Hepatic stellate cell (primary cell): ENCODE data around the gene CEP131.
"Not testable (repeated sequence)": the region's sequence is repeated elsewhere in the genome, so short reads cannot be mapped to it uniquely, and the experiment has no call there.

Experiments
- DNase-seq: peaks from one replicate; pipeline ENCODE4 v3.0.0; 2011; ENCODE audit warnings: low spot score

Gene CEP131

GRCh38 chr17:81165246-81166032, 57.3 kb downstream of the CEP131 start, which contains the start of gene PVALEF:
Gene PVALEF (plus strand): TSS chr17:81165507. CDS start chr17:81181227, 15,720 bp downstream.
- no peak for DNase-seq

- no peak for DNase-seq
Measured at GRCh38 chr17:81164371-81165245, 58.2 kb downstream of the CEP131 start.

DNA sequence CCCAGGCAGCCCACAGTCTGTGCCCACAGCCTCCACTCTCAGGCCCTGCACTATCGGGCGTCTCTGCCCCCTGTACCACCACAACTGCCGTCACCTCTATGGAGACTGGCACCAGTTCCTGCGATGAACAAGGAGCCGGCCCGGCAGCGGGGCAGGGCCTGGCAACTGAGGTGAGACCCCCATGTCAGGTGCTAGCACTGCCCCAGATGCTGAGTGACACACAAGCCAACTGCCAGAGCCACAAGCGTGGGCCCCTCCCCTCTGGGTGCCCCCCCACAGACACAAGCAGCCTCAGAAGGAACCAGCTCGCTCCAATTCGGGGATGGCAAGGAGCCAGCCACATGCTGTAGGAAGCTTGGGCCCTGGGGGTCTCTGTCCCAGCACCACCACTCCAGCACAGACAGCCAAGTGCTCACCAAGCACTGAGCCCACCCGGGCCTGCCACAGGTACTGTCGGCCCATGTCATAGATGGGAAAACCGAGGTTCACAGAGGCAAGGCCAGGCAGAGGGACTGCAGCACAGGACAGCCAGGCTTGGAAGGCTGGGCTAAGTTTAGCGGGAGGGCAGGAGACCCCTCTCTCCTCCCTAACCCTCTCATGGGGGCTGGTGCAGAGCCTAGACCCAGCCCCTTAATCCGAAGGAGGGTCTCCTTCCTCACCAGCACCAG, 58.9 kb downstream of the CEP131 start:
- DNase-seq = no peak

GRCh38 chr17:81163051-81163695, 59.6 kb downstream of the CEP131 start:
- no peak for DNase-seq

GRCh38 chr17:81162491-81162890, 60.3 kb downstream of the CEP131 start:
- DNase-seq = no peak

DNA sequence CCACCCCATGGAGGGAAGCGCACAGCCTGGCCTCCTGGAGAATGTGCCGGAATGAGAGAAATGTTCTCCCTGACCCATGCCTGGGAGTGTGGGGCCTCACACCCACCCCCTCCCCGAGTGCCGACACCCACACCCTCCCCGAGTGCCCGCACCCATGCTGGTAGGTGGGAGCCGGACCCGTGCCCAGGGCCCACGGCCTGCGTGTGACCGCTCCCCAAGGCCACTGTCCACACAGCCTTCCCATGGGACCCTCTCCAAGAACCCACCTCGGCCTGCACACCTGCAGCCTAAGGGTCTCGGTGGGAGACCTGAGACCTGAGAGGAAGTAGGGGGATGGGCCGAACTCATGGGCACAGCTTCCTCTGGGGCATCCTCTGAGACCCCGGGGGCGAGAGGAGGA, 60.8 kb downstream of the CEP131 start:
- DNase-seq = no peak

DNA sequence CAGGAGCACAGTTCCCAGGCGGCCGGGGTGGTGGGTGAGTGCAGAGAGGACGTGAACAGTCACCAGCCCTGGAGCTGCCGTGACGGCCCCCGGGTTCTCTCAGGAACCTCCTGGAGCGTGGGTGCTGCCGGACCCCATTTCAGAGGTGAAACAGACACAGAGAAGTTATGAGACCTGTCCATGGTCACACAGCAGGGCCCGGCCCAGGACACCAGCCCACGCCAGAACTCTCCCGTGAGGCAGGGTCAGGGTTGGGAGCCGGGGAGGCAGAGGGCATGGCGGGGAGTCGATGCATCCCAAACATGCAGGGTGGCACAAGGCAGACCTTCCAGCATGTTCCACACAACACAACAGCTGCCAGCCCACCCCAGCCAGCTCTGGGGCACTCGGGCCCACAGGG, 61.2 kb downstream of the CEP131 start:
- no peak for DNase-seq

- no peak for DNase-seq
Measured at GRCh38 chr17:81160747-81161453, 61.9 kb downstream of the CEP131 start.

GRCh38 chr17:81160306-81160705, 62.5 kb downstream of the CEP131 start:
- DNase-seq = no peak

DNA sequence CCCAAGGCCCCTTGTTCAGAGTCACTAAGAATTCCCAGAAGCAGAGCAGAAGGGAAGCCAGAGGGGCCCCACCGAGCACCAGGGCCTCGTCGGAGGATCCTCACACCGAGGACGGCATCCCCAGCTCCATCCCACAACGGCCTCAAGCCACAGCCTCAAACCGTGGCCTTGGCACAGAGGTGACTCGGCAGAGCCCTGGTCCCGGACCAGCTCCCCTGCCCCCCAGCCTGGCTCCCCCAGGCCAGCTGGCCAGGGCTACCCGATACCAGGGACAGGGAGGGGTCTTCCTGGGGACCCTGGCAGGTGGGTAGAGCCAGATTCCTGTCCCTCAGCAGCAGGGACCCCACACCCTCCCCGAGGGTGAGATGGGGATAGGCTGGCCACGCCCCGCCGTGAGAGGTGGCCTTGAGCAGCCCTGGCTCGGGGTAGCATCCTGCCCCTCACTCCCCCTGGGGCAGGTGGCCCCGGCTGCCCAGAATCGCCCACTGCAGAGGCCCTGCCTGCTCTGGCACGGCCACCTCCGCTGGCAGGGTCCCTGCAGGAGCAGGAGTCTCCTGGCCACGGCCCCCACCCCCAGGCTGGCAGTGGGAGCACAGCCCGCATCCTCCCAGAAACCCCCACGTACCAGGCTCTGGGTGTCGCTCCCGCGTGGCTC, 63.0 kb downstream of the CEP131 start:
- no peak for DNase-seq

DNA sequence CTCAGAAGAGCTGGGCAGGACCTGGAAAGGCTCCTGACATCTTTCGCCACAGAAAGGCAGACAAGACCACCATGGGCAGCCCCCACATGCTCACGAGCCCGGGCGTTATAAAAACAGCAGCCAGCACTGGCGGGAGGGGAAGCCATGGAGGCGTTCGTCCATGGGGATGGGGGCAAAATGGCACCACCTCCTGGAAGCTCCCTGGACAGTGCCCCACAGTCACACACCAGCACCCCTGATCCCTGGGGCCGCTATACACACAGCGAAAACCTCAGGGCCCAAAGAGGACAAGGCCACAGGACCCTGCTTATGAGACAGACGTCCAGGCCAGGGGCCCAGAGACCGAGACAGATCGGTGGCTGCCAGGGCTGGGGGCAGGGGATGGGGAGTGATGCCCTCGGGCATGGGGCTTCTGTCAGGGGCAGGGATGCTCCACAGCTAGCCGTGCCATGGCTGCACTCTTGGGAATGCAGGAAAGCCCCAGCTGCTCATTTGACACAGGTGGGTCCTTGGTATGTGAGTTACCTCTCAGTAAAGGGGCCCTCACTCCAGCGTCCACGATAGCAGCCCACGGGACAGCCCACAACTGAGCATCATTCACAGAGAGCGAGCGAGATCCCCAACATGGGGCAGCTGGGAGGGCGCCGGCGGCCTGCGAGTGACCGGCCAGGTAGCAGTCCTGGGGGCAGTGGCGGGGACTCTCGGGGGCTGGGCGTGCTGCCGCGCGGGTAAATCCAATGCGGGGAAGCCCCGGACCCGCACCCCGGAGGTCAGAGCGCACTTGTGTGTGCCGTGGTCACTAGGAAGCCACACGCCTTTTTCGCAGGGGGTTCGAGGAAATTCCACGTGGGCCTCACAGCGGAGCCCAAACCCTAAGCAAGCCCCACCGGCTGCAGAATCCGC, 63.8 kb downstream of the CEP131 start:
- DNase-seq = no peak

DNA sequence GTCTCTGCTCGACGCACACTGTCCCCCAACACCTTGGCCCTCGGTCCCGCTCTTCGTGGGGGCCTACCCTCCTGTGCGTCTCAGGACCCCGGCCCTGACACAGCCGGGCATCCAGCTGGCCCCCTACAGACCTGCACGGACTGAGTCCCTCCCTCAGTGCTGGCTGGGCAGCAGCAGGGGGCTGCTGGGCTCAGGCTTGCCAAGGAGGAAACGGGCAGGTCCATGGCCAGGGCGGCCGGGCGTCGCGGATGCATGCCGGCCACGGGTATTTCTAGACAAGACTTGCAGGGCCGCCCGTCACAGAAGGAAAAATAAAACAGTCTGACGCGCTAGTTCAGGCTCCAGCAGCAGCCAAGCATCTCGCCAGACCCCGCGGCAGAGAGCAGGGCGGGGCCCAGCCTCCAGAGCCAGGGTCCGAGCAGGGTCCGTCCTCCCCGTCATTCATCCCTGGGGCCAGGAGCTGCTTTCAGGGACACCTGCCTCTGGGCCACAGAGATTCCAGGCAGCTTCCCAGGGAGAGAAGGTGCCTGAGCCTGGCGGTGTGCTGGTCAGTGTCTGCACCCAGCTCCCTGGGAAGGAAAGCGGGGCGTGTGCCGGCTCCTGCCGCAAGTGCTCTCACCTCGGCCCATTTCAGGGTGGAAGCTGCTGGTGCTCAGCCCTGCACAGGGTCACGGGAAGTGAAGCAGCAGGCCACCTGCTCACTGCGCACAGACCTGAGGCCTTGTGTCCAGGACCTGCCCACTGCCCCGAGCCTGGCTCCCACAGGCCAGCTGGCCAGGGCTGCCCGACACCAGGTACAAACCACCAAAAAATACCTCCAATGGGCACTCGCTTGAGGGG, 64.7 kb downstream of the CEP131 start:
- DNase-seq = no peak

DNA sequence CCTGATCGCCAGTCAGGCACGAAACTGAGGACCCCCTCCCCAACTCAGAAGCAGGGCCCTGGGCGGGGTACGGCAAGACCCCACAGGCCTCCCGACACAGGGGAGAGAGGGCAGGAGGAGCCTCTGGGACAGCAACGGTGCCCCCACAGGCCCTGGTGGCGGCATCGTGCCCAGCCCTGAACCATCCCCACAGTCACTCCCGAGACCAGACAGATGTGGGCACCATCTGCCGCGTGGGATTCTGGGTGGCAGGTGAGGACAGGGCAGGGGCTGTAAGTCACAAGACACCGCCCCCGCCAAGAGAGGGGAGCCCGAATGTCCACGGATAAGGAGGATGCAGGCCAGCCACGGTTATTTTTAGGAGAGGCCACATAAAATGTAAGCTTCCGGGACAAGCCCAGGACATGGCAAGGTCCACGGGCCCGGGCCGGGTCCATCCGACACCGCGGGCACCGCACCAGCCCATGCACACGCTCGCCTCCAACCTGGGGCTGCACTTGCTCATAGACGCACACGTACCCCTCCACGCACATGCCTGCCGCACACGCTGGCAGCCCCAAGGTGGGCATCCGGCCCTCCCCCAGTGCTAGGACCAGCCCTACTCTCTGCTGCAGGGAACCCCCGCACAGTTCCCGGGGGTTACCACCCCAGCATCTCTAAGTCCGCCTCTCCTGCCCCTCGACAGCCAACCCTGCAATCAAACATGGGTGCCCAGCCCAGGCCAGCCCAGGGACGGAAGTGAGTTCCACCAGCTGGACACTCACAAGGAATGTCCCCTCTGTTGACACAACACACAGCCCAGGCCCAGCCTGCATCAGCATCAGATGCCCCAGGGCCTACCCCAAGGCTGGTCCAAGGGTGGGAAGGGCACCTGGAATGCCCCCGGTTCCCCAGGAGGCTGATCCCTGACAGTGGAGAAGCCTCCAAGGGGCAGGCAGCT, 65.6 kb downstream of the CEP131 start:
- no peak for DNase-seq

DNA sequence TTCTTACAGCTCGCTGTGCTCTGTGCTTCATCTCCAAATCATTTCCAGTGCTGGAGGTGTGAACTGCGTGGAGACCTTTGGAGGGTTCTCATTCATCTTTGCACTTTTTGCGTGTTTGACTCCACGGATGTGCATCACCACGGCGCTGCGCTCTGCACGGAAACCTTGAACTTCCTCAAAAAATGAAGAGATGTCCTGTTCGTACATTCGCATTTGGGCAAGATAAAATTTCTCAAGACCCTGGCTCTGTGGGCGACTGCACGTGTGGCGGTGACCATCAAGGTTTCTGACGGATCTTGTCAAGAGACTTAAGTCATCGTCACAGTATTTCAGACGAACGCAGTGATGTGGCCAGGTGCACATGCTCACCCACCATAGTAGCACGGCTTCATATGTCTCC, 67.8 kb downstream of the CEP131 start:
- DNase-seq = no peak

GRCh38 chr17:81154016-81154415, 68.7 kb downstream of the CEP131 start:
- DNase-seq = not testable (repeated sequence)

- DNase-seq = no peak
Measured at GRCh38 chr17:81153340-81153803, 69.4 kb downstream of the CEP131 start.

DNA sequence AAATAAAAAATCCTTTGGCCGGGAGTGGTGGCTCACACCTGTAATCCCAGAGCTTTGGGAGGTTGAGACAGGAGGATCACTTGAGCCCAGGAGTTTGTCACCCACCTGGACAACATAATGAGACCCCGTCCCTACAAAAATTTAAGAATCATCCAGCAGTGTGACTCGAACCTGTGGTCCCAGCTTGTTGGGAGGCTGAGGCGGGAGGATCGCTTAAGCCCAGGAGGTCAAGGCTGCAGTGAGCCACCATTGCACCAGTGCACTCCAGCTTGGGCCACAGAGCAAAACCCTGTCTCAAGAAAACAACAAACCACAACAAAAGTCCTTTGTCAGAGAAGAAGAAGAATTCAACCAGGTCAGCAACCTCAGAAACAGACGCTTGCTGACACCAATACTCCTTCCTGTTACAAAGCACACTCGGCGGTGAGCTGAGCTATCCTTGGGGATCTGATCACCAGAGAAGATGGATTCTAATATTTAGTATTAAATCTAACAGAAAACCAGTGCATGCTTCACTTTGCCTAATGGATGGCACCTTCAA, 70.4 kb downstream of the CEP131 start:
- DNase-seq = no peak
